HK-2 (cell line): Measurements from ENCODE around the gene AGBL1.
"Not testable (repeated sequence)": the region's sequence is repeated elsewhere in the genome, so short reads cannot be mapped to it uniquely, and the experiment has no call there.

Experiments
- DNase-seq: peaks from one replicate; pipeline ENCODE4 v3.0.0-alpha.2; 2018; ENCODE audit not compliant: unreplicated experiment

The AGBL1 gene

DNA sequence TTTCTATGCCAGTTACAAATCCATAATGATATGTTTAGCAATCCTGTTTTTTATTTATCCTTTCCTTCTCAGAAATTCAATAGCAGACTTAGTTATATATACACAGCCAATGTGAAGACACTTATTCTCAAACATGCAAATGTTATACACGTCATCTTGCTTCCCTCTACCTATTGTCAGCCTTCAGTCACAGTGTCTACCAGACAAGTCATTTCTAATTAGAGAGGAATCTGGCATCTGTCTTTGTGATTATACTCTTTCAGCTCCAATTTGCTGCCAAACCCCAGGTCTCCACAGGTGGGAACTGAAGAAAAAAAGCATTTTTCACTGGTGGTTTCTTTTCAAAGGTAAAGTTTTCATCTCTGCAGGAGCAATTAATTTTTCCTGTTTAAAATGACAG lies 793.1 kb downstream of the AGBL1 start:
- no peak for DNase-seq

DNA sequence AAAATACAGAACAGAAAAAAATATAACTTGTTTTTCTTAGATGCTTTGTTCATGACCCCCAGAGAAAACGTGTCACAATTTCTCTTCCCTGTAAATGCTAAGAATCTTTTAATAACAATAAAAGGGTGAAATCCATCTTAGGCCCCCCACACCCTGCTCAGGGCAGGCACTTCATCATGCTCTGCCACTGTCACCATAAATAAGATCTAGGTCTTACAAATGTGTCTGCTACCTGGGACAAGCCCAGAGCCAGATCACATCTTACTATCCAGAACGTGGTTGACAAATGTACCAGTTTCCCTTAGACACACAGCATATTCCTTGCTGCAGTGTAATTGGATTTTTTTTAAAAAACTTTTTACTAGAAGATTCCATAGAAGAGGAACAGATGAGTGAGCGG lies 795.4 kb downstream of the AGBL1 start:
- no peak for DNase-seq

DNA sequence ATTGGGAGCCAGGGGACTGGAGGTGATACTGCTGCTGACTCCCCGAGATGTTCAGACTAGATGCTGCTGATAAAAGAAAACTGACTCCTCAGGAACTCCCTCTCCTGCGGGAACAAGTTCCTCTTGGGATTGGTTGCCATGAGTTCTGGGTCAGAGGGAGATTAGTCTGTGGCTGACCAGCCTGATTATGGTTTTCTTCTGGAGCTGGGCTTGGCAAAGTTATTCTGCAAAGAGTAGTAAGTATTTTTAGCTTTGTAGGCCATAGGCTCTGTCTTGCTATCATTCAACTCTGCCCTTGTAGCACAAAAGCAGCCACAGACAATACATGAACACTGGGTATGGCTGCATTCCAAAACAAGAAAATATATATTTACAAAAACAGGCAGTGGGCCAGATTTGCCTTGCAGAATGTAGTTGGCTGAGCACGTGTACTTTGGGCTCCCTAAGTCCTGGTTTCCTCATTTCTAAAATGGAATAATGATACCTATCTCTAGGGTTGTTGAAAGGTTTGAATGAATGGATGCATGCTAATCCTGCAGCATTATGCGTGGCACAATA lies 796.8 kb downstream of the AGBL1 start:
- no peak for DNase-seq

DNA sequence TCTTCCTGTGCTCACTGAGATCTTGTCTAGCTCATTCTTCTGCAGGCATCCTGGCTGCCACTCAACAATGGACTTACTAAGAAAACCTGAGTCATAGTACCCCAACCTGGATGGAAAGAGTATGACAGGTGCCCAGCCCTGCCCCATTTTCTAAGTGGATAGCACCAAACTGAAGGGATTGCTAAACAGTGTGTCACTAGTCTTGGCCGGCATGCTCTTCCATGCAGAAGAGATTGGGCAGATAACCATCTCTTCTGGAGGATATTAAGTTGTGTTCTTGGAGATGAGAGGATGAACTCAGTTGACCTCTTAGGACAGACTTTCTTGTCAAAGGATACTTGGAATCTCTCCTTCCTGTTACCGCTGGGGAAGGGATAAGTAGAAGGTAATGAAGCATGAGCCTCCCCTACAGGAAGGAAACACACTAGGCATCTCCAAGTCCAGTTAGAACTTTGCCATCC lies 797.5 kb downstream of the AGBL1 start:
- no peak for DNase-seq

DNA sequence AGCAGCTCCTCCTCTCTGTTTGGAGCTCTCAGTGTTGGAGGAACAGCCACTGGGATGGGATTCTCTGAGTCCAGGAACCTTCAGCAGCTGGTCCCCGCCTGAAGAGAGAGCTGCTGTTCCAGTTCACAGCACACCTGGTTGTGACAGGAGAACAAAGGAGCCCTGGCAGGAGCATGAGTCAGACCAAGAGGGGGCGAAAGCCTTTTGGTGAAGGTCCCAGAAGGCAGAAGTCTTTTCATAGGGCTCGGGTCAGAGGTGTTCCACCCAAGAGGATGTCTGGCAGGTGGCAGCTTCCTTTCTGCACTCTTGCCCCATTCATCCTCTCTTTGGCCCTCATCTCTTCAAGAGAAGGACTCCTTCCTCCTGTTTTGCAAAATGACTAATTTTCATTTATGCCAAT lies 799.2 kb downstream of the AGBL1 start:
- DNase-seq: not testable (repeated sequence)

DNA sequence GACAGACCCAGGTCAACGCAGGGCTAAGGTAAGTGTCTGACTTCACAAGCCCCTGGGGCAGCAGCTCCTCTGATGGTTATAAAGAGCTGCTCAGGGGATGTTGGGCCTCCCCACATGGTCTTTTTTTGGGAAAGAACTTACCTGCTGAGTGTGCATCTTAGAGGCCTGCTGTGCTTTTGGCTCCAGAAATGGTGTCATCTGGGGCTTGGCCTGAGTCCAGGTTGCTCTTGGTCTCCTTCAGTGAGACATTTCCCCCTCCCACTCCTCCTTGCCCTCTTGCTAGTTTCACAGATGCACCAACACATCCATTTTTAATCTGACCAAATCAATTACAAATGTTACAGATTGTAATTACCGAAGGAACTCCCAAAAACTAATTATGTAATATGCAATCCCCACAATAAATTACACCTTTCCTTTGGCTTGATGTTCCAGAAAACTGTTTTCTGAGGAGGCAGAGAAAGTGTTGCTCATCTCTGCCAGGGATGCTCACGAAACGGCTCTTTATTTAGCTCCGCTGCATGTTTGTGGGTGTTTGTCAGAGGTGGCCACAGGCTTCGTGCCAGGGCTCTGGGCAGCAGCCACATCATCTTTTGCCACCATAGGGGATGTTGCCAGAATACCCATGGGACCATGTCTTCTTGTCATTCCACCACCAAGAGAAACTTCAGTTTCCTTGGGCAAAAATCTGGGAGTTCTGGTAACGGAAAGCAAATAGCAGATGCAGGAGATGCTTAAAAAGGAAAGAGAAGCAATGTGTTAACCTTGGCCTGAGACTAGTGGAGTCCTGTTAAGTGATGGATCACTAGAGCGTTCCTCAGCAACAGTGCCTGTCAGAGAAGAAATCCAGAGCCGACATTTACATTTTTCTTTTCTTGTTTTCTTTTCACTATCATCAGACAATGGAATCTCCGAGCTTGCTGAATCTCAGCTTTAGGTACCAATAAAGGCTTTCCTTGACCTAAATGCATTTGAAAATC lies 799.9 kb downstream of the AGBL1 start:
- no peak for DNase-seq

DNA sequence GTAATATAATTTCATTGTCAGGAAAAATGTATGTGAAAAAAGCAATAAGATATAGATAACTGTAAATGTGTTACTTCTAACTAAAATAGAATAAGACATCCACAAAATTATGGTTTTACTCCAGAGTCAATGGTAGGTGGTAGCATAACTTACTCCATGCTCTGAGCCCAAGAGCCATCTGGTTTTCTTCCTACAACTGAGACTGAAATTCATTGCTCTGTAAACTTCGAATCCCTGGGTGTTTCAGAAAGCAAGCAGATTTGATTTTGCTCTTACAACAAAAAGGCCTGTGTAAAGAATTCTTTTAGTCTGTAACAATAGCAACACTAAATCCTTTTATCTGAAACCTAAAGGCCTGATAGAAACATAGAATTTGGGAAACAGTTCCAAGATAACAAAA lies 805.9 kb downstream of the AGBL1 start:
- DNase-seq: no peak

DNA sequence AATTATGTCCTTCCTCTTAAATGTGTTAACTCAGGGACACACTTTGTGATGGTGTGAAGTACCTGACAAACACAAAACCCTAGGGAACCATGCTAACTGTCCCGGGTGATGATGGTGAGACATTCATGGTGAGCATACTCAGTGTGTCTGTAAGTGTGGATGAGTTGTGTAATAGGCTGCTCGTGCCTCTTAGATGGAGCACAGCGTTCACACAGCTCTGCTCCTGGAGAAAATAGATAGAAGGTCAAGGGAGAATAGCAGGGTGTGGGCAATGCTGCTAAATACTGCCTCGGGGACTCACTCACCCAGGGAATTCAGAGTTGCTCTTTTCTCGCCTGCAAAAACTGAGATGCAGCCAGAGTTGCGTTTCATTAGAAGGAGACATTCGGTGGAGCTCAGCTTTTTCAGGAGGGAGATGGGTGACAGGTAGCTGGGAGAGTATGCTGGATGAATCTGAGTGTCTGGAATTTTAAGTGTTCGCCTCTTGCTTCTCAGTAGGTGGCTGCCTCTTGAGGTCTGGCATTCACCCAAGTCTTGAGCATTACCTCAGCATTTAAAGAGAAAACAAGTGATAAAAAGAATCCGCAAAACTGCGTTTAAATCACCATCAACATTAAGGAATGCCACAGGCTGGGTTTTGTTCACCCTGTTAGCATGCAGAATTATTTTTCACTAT lies 813.2 kb downstream of the AGBL1 start:
- DNase-seq: peak; percentile 11

DNA sequence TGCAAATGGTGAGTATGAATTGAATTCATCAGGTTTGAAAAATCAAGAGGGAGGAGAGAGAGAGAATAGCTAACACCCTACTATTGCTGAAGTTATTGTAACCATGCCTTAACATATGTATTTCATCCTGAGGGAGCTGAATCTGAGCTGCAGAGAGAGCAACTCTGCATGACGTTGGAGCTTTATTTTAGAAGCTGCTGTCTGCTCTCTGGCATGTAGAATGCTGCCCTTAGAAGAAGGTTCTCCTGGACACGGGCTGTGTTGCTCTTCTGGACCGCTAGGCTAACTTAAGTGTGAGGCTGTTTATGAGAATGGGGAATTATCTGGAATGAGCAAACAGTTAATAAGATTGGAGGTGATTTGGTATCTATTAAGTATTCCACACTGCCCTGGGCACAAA lies 814.6 kb downstream of the AGBL1 start:
- no peak for DNase-seq

DNA sequence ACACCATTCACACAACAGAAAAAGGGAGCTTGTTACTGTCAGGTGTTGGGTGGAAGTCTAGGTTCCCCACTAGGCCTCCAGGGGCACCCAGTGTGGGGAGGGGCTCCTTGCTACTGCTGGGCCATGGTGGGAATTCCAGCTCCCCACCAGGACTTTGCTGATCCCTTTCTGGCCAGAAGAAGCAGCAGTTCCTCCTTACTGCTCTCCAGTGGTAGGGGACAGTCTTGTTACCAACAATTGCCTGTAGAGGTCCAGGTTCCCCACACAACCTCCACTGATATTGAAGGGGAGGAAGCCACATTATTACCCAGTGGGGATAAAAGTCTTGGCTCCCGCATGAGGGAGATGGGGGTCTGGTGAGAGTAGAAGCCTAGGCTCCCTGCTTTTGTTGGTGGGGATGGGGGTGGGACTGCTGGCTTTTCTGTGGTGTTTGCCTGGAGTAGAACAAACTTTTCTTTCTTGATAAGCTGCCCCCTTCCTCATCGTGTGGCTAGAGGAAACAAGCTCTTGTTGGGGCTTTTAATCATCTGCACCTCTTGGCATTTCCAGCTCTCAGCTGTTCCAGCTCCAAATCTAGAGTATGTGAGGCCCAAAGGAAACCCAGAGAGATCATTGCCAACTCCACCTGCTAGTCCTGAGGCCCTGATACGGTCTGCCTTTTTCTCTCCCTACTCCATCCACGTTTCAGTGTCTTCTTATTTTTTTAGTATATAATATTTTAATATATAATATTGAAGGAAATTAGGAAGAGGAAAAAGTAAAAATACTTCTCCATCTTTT lies 824.2 kb downstream of the AGBL1 start:
- DNase-seq: no peak

DNA sequence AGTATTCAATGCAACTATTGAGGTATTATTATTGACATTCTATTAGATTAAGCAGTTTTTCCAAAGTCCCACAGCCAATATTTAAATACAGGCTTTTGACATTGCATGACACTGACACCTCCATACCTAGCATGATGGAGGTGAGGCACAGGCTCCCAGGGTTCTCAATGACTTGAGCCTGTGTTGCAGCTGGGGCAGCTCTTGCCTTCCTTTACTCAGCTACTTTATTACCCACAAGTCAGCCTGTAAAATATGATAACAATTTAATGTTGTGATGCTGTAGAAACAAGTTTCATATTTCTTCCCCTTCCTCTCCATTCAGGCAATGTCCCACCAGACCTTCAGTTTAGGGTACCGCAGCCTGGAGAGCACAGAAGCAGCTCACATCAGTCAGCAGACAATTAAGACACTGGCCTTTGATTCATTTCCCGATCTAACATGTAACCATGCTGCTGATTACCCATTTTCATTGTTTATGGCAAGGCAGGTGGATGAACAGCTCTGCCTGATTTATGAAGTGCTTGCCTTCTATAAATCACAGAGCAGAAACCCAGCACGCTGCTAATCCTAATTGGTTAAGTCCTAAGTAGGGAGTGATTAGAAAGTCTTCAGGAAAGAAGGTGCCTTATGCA lies 826.1 kb downstream of the AGBL1 start:
- no peak for DNase-seq

DNA sequence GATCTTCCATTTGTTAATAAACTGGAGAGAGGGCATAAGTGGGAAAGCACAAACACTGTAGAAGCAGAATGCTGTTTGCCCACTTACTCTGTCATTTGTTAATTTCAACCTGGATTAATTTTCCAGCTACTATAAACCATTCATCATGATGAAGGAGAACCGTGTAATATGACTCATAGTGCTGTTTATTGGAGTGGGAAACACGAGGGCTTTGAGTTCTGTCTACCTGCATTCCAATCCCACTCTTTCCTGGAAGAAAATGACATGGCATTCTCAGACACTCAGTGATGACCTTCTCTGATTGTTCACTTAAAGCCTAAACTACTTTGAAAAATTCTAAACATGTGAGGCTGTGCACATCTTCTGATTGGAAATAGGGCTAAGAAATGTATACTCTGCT lies 826.7 kb downstream of the AGBL1 start:
- no peak for DNase-seq

DNA sequence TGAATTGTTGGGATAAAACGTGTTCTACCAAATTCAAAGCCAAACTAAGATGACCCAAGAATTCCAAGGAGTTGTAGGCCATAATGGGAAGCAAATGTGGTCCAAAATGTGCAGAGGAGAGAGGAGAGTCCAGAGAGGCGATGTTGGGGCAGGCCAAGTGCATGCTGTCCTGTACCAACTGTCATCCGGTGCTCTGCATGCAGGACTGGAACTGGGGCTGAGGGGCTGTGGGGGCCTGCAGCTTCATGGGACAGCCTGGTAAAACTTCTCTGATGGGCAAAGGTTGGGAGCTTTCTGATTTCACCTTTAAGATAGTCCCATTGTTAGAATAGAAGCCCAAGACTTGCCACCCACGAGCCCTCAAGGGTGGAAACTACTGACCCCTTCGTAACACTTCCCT lies 831.4 kb downstream of the AGBL1 start:
- DNase-seq: no peak

DNA sequence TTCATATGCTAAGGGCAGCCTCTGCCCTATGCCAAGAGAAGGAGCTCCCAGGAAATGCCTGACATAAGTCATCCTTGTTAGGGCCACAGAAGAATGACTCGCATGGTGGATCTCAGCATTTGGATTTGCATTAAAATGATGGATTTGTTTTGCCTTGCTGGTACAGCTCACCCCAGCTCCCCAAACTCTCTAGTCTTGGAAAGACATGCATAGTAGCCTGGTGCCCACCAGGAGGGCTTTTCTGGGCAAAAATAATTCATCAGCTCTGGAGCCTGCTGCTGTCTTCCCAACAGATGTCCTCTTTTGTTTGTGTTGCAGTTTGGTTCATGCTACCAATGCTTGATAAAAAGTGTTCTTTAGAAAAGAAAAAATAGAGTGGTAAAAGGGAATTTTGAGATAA lies 833.0 kb downstream of the AGBL1 start:
- no peak for DNase-seq

DNA sequence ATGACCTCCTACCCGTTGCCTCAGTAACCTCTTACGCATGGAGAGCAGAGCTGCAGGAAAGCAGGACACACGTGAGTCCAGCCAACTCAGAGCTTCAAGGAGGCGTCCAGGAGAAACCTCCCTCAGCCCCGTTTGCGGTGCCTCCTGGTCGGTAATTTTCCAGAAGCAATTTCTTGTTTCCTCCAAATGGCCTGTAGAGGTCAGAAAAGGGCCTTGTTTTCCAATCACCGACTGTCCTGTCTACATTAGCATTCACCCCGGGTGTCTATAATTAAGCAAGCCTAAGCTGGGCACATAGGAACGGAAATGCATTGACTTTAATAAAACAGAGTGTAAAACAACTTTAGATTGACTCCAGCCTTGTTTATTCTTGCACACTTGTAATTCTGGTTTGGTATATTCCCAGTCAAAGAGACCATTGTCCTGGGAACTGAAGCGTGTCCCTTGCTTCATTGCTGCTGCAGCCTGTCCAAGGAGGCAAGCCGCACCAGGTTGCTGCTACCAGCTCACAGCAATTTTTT lies 836.2 kb downstream of the AGBL1 start:
- DNase-seq: peak; percentile 7

DNA sequence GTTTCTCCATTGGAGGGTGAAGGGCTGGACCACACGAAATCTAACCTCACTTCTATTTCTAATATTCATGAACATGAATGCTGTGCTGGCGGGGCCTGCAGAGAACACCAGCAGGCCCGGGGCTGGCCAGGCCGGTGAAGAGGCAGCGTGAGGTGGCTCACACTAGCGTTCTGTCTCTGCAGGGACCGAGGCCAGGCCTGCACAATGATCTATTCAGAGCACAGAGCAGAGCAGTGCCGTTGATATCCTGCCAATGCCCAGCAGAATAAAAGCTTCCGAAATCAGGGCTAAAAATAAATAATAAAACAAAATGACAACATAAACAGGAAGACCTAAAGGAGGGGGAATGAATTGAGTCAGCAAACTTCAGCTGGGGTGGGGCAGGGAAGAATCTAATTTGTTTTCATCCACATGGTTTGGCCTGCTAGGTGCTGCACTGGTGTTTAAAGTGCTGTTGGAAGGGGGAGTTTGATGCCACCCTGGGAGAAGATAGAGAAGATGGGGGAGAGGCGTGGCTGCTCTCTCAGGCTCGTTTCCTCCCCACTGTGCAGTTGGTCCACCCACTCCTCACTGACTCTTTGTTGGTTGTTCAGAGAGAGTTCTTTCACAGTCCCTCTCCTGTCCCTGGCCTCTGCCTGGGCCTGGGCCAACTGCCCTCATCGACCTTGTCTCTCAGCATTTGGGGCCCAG lies 837.1 kb downstream of the AGBL1 start:
- DNase-seq: no peak

DNA sequence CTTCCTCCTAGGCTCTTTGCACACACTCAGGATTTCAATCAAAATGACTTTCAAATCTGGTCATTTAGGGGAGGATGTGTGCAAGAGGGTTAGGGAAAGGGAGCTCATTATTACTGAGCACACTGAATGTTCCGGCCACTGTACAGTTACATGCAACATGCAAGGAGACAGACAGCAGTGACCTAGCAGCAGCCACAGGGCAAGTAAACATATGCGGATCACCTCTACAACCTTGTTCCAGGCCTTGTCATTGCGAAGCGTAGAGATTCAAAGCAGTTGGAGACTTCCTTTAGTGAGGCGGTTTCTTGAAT lies 837.6 kb downstream of the AGBL1 start:
- DNase-seq: no peak

DNA sequence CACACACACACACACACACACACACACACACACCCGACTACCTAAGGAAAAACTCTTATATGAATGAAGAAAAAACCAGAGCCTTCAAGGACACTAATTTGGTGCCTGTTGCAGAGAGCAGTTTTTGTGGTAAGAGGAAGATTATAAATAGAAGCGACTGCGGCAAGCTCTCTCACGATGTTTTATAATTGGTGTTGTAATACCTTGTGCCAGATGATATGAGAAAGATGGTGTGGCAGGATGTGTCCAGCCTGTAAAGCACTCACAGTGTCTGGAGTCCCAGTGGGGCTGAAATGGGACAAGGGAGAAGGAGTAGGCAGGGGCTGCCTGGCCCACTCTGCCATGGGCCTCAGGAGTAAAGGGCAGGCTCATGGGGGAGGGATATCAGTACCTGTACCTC lies 839.9 kb downstream of the AGBL1 start:
- DNase-seq: no peak

DNA sequence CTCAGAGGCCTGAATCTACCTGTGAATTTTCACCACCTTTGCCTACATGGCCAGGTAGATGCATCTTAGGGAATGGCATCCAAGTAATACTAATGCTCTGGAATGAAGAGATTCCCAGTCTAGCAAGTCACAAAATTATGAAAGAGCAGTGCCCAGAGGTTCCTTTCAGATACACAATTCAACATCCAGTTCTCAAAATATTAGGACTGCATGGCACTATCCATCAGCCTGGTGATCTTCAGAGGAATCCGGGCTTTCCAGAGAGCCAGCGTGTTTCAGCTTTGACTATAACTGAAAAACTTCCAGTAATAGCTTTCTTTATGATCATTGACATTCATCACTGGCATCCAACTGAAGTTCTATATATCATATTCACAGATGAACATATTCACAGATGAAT lies 849.8 kb downstream of the AGBL1 start:
- no peak for DNase-seq

DNA sequence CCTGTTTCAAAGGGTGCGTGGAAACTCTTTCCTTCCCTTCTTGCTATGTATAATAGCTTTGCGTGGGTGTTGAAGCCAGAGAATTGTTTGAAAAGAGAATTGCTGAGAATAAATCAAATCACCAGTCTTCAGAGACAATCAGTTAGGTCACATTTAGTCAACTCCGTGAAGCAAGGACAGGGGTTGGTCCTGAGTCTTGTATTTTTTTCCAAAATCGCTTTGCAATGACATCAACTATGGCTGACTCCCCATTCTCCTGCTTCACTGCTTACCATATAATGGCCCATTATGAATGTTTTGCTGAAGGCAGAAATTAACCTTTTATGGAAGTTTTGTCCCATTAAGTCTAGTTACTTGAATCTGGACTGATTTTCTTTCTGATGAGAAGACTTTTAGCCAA lies 852.8 kb downstream of the AGBL1 start:
- DNase-seq: no peak

DNA sequence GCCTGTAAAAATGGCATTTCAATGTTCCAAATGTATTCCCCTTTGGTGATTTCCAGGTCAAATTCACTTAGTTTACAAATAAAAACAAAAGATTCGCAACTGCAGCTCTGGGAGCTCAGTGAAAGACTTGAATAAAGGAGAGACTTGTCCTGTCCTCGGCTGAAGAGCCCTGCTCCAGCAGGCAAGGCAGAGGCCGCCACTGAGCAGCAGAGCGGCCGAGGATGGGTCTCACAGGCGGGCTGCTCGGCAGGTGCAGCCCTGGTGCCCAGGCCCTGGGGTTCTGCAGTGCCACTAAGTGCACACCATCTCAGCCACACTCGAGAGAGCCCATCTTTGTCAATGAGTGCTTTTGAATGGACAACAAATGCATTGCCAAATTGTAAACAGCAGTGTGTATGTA lies 856.2 kb downstream of the AGBL1 start:
- DNase-seq: no peak
